K562 (cell line): Measurements from ENCODE around the gene PPM1G. TPM values are rescaled to one million over a fixed set of nuclear protein-coding genes. Genes with fewer than 3 reads are reported as not detected.

ENCODE experiments used
- DIDO1 ChIP-seq: fragments of 450-650 bp; IDR thresholded peaks from 2 replicates; pipeline ENCODE4 v1.6.1; 2016; ENCODE audit warnings: low read depth, missing biosample characterization, missing genetic modification characterization
- ELK3 ChIP-seq: fragments of 450-650 bp; formaldehyde crosslinking; IDR thresholded peaks from 2 replicates; pipeline ENCODE4 v1.4.0; 2020; ENCODE audit warnings: mild to moderate bottlenecking
- MEF2D ChIP-seq: conservative IDR thresholded peaks from 2 replicates; pipeline ENCODE4 v1.6.1; 2016; ENCODE audit warnings: low read depth, missing genetic modification characterization, missing compliant biosample characterization
- MTA2 ChIP-seq: fragments of 450-650 bp; IDR thresholded peaks from 2 replicates; pipeline ENCODE4 v1.6.1; 2016; ENCODE audit warnings: low read depth
- NCOA2 ChIP-seq, 2 experiments: fragments of 450-650 bp; IDR thresholded peaks; 2 replicates each; pipeline ENCODE4 v1.6.1; 2018; ENCODE audit warnings: mild to moderate bottlenecking in 2 of 2, moderate library complexity in 1 of 2; ENCODE audit not compliant: partially characterized antibody in 2 of 2
- TCF7L2 ChIP-seq: fragments of 150-350 bp; IDR thresholded peaks from 2 replicates; pipeline ENCODE4 v1.6.1; 2016; ENCODE audit warnings: low read depth, mild to moderate bottlenecking, low read length, moderate library complexity
- TEAD1 ChIP-seq, 2 experiments: fragments of 450-650 bp in 1 of 2; sonication (generic) in 1 of 2; formaldehyde crosslinking; IDR thresholded peaks; 2 replicates each; pipeline versions ENCODE4 v1.4.0 to v1.8.0; 2020 to 2022; ENCODE audit warnings: mild to moderate bottlenecking in 2 of 2, missing genetic modification reagents in 1 of 2
- THRA ChIP-seq: fragments of 450-650 bp; IDR thresholded peaks from 2 replicates; pipeline ENCODE4 v1.6.1; 2017; ENCODE audit warnings: mild to moderate bottlenecking, moderate library complexity
- TSHZ1 ChIP-seq: fragments of 250-450 bp; sonication (Bioruptor Pico); IDR thresholded peaks from 2 replicates; pipeline ENCODE4 v1.4.0; 2020; ENCODE audit warnings: mild to moderate bottlenecking, moderate library complexity
- ZNF146 ChIP-seq: IDR thresholded peaks from one replicate; pipeline ENCODE4 v1.6.1; 2018; ENCODE audit warnings: missing compliant biosample characterization; ENCODE audit not compliant: unreplicated experiment
- ZNF407 ChIP-seq: fragments of 450-650 bp; IDR thresholded peaks from 2 replicates; pipeline ENCODE4 v1.6.1; 2016; ENCODE audit warnings: low read depth
- ZNF444 ChIP-seq: fragments of 250-450 bp; sonication (Bioruptor Pico); IDR thresholded peaks from 2 replicates; pipeline ENCODE4 v1.4.0; 2020; ENCODE audit warnings: mild to moderate bottlenecking, moderate library complexity
- ZZZ3 ChIP-seq: fragments of 450-650 bp; IDR thresholded peaks from 2 replicates; pipeline ENCODE4 v1.6.1; 2016; ENCODE audit warnings: antibody characterized with exemption, mild to moderate bottlenecking, moderate library complexity
- polyA plus RNA-seq, 8 experiments: library from polyadenylated mRNA; depleted of rRNA in 4 of 8; stranded (reverse) in 5 of 8; unstranded in 3 of 8; fragments of >200 nt; fragmentation: Nextera tagmentation in 2 of 8; fragmentation: Illumina TruSeq in 1 of 8; extraction: Ambion mirVana in 2 of 8; extraction: Trizol in 1 of 8; gene quantifications; 2 replicates each; pipeline versions ENCODE4 v1.2.1 to v1.2.3, GENCODE V29; 2011 to 2014; ENCODE audit warnings: inconsistent platforms in 1 of 8, missing spikeins in 1 of 8
- total RNA-seq, 7 experiments: library from RNA; depleted of rRNA in 6 of 7; stranded (reverse); fragments of >200 nt in 6 of 7; fragmentation: Illumina TruSeq in 2 of 7; extraction: Trizol in 2 of 7; gene quantifications; 2 replicates each; pipeline versions ENCODE4 v1.2.1 to v1.2.3, GENCODE V29; 2011 to 2021; ENCODE audit warnings: low replicate concordance in 1 of 7

Gene PPM1G
- total and polyA plus RNA-seq, 9 of the 15 experiments (the other 6 are each of a cell fraction or from before 2014, with no cell fraction given): 61.7 to 230 (median 153) TPM

GRCh38 chr2:27356382-27357181, 52.8 kb downstream of the PPM1G start, which contains the start of gene GTF3C2 (continued):
- peak; percentile 91 for TF ChIP-seq ZNF407
- TF ChIP-seq NCOA2 (IDR thresholded peaks at IDR 0.05; ENCODE audit: partially characterized antibody in 2 of 2): no peak
- no peak for TF ChIP-seq ZNF146 (CRISPR knock-in tag)
- TF ChIP-seq ZZZ3: no peak
- no peak for TF ChIP-seq THRA
- no peak; a peak in 1 of 4 replicates for TF ChIP-seq TEAD1 (CRISPR knock-in tag; IDR thresholded peaks at IDR 0.05)
- no peak for TF ChIP-seq MTA2
- no peak for TF ChIP-seq TSHZ1
- TF ChIP-seq ZNF444 (CRISPR knock-in tag): no peak
- no peak for TF ChIP-seq MEF2D (tag)
- no peak for TF ChIP-seq TCF7L2
- TF ChIP-seq DIDO1 (tag): peak; percentile 78; the same call in 1 of the 2 replicates
- no peak for TF ChIP-seq ELK3 (CRISPR knock-in tag)
